DMS53 treated with DMSO at 0.1 percent for 48 hours (cell line): Measurements from ENCODE around the gene ATG9B.

Experiments used
- DNase-seq: peaks from one replicate; lab custom pipeline; 2025; ENCODE audit not compliant: unreplicated experiment; lab: John Stamatoyannopoulos, UW

The ATG9B gene

DNA sequence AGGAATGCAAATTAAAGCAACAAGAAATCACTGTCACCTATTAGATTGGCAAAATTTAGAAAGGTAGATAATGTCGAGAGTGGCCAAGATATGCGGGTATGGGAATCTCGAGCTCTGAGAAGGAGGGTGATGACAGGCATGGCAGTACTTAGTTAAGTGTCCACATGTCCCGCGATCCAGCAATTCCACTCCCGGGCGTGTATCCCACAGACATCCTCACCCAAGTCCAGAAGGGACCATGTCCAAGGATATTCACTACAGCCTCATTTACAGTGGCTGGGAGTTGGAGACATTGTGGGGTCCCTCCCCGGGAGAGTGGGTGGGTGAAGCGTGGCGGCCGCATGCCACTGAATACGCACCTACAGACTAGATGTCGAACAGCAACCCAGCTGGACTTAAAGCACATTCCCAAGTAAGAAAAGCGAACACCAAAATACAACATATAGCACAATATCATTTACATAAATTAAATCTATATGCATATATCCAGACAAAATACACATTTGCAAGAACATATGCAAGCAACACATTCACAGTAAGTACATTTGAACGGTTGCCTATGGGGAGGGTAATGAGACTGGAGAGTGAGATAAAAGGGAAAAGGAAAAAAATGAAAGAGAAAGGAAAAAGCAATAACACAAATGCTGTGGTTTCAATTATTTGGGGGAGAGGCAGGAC, 56.1 kb downstream of the ATG9B start:
- no peak for DNase-seq

DNA sequence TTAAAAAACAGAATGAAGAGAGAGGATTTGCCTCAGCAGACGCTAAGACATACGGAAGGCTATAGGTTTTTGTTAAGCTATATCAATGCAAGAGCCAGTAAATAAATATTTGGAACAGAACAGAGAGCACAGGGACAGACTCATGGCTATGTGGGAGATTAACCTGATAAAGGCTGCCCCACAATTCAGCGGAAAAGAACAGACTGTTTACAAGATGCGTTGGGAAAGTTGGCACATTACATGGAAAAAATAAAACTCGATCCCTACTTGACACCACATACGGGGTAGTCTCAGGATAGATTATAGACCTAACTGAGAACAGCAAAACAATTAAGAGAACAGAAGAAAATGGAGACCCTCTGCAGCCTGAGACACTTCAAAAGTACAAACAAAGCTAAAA, 56.9 kb downstream of the ATG9B start:
- DNase-seq, result no peak

DNA sequence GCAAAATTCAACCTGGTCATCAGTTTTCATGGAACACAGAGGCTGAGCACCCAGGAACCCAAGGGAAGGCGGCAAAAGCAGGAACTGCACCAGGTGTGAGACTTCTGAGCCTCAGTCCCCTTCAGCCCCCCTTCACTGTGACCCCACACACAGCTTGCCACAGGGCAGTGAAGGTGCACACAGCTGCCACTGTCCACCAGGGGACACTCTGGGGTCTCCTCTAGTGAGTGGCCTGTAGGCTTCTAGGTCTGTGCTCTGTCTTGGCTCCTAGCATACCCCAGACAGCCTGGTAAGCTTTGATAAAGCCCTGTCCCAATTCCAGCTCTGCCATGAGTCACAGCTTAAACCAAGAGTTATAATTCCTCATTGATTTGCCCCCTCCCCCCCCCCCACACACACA, 58.3 kb downstream of the ATG9B start:
- DNase-seq, result peak; percentile 11

DNA sequence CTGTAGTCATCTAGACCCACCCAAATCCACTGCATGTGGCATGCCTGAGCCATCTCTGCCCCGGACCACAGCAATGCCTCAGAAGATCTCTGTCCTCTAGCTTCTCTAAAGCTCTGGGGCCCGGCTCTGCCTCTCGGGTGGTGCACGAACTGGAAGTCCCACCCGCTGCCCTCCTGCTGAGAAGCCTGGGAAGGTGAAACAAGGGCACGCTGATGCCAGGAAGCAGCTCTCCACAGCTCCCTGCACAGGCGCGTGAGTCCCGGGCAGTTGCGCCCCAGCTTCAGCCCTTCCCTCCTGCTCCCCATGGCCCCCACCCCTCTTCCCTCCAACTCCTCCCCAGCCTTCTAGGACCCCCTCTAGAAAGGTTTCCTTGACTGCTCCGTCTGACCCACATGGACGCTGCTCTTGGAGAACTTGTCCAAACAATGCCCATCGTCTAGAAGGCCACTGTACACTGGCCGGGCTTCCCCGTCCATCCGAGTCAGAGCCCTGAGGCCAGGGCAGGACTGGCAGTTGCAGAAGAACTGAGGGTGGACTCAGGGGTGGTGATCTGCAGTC, 58.9 kb downstream of the ATG9B start:
- no peak for DNase-seq
